Calu3 (cell line): ENCODE results near the gene EFR3B. TPM values are rescaled to one million over a fixed set of nuclear protein-coding genes. Genes with fewer than 3 reads are reported as not detected.
"Not testable (repeated sequence)": the region's sequence is repeated elsewhere in the genome, so short reads cannot be mapped to it uniquely, and the experiment has no call there.

Experiments used
- BruUV-seq: library from RNA; stranded (reverse); fragments of 400-500 nt; replicated peaks from 2 replicates; lab custom pipeline; 2021; lab: Mats Ljungman, UMichigan
- CTCF ChIA-PET: fragments of 300-600 bp; sonication (Branson Sonifier 250); formaldehyde crosslinking; loops from one replicate; lab custom pipeline; 2022; ENCODE audit warnings: antibody characterized with exemption; lab: Charles Lee
- DNase-seq: peaks from one replicate; pipeline ENCODE4 v3.0.0; 2022
- H3K27ac Mint-ChIP-seq: one replicate; pipeline ENCODE4 v1.8.0; 2022; ENCODE audit warnings: mixed read lengths; ENCODE audit not compliant: unreplicated experiment
- H3K27me3 Mint-ChIP-seq: one replicate; pipeline ENCODE4 v1.8.0; 2022; ENCODE audit warnings: mixed read lengths; ENCODE audit not compliant: unreplicated experiment
- H3K36me3 Mint-ChIP-seq: one replicate; pipeline ENCODE4 v1.8.0; 2022; ENCODE audit warnings: mild to moderate bottlenecking, moderate library complexity, mixed read lengths; ENCODE audit not compliant: insufficient read depth, unreplicated experiment
- H3K4me1 Mint-ChIP-seq: one replicate; pipeline ENCODE4 v1.8.0; 2022; ENCODE audit warnings: mild to moderate bottlenecking, low read depth, mixed read lengths; ENCODE audit not compliant: unreplicated experiment
- H3K4me3 Mint-ChIP-seq: one replicate; pipeline ENCODE4 v1.8.0; 2022; ENCODE audit warnings: mild to moderate bottlenecking, low read depth, moderate library complexity, mixed read lengths; ENCODE audit not compliant: unreplicated experiment
- H3K9me3 Mint-ChIP-seq: one replicate; pipeline ENCODE4 v1.8.0; 2022; ENCODE audit warnings: low read depth, mixed read lengths; ENCODE audit not compliant: unreplicated experiment
- intact Hi-C: fragments of 100-400 bp; cut with micrococcal nuclease; formaldehyde crosslinking; loops from one replicate; pipeline ENCODE4 v1.10.0; 2022; ENCODE audit not compliant: unreplicated experiment
- total RNA-seq: library from RNA; stranded (reverse); gene quantifications from 2 replicates; pipeline ENCODE4 v1.2.3, GENCODE V29; 2022
- TF ChIP-seq, protein P1 (sequence below): fragments of 200-600 bp; IDR thresholded peaks from one replicate; pipeline ENCODE4 v1.8.0; 2022; ENCODE audit warnings: antibody characterized with exemption; ENCODE audit not compliant: unreplicated experiment

The EFR3B gene
- total RNA-seq, 1 experiment from 2014 or later: 0.17 TPM

DNA sequence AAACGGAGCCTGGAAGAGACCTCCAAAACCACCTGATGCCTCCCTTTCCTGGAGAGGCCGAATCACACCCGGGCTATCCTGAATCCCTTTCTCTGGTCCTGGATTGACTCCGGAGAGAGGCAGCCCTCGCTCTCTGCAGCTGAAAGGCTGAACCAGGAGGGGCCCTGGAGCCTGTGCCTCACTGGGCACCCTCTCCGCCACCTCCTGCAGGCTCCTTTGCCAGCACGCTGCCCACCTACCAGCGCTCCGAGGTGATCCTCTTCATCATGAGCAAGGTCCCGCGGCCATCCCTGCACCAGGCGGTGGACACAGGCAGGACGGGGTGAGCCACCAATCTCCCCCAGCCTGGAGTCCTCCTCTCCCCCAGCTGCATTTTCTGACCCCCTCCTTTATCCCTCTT, 90.8 kb downstream of the EFR3B start:
- CTCF ChIA-PET: interaction anchor here (0.9 kb wide), 1 partner anchor 157 kb away, joined by 4 read pairs; no protein-coding TSS in a partner anchor
- BruUV-seq: no TSS peak
- no peak overlapping the region for H3K4me3 Mint-ChIP-seq
- H3K9me3 Mint-ChIP-seq: no peaks in the 10 kb centered on the region
- intact Hi-C loops: no loop called here
- no peak for DNase-seq
- H3K36me3 Mint-ChIP-seq: peaks cover 4% of the 10 kb centered on the region
- TF ChIP-seq, protein P1, sequence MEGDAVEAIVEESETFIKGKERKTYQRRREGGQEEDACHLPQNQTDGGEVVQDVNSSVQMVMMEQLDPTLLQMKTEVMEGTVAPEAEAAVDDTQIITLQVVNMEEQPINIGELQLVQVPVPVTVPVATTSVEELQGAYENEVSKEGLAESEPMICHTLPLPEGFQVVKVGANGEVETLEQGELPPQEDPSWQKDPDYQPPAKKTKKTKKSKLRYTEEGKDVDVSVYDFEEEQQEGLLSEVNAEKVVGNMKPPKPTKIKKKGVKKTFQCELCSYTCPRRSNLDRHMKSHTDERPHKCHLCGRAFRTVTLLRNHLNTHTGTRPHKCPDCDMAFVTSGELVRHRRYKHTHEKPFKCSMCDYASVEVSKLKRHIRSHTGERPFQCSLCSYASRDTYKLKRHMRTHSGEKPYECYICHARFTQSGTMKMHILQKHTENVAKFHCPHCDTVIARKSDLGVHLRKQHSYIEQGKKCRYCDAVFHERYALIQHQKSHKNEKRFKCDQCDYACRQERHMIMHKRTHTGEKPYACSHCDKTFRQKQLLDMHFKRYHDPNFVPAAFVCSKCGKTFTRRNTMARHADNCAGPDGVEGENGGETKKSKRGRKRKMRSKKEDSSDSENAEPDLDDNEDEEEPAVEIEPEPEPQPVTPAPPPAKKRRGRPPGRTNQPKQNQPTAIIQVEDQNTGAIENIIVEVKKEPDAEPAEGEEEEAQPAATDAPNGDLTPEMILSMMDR: no peak
- no peak overlapping the region for H3K27ac Mint-ChIP-seq
- H3K27me3 Mint-ChIP-seq: peaks cover 80% of the 10 kb centered on the region
- no peaks in the 10 kb centered on the region for H3K4me1 Mint-ChIP-seq

DNA sequence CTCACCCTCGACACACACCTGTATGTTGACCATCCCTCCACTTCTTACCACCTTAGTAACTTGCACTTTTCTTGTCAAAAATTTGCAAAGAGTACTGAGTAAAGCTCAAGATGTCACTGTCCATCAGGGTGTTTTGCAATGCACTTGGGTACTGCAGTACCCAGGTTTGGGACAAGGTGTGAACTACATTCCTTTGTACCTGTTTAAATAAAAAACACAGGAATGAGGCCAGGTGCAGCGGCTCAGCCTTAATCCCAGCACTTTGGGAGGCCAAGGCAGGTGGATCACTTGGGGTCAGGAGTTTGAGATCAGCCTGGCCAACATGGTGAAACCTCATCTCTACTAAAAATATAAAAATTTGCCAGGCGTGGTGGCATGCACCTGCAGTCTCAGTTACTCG, 98.7 kb downstream of the EFR3B start:
- CTCF ChIA-PET: interaction anchor here (0.8 kb wide), 1 partner anchor 165 kb away, joined by 3 read pairs; no protein-coding TSS in a partner anchor
- H3K4me1 Mint-ChIP-seq, H3K27ac Mint-ChIP-seq, intact Hi-C loops, H3K9me3 Mint-ChIP-seq, DNase-seq, BruUV-seq, H3K4me3 Mint-ChIP-seq, H3K36me3 Mint-ChIP-seq: not testable (repeated sequence)
- peaks cover 65% of the 10 kb centered on the region for H3K27me3 Mint-ChIP-seq

DNA sequence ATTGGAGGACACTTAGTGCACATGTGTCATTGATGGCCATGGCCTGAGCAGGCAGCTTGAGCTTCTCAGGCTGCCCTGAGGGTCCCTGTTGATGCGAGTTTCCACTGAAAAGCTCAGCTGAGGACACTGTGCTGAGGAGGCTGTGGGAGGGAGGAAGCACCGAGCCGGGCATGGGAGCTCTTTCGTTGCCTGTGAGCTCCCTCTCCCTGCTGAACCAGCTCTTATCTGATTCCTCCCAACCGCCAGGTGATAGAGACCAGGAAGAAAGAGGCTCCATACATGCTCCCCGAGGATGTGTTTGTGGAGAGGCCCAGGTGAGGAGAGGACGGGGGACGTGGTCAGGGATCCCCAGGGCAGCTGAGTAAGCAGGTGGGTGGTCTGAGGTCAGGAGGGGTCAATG, 99.2 kb downstream of the EFR3B start:
- intact Hi-C loops: no loop called here
- CTCF ChIA-PET: interaction anchor here (0.7 to 0.8 kb wide), 2 partner anchors 166 to 973 kb away, joined by 3 to 5 read pairs; no protein-coding TSS in a partner anchor
- TF ChIP-seq, protein P1: no peak
- no peaks in the 10 kb centered on the region for H3K36me3 Mint-ChIP-seq
- H3K4me1 Mint-ChIP-seq: no peaks in the 10 kb centered on the region
- no peak overlapping the region for H3K4me3 Mint-ChIP-seq
- H3K9me3 Mint-ChIP-seq: no peaks in the 10 kb centered on the region
- peaks cover 65% of the 10 kb centered on the region for H3K27me3 Mint-ChIP-seq
- no TSS peak for BruUV-seq
- H3K27ac Mint-ChIP-seq: no peak overlapping the region
- DNase-seq: no peak

DNA sequence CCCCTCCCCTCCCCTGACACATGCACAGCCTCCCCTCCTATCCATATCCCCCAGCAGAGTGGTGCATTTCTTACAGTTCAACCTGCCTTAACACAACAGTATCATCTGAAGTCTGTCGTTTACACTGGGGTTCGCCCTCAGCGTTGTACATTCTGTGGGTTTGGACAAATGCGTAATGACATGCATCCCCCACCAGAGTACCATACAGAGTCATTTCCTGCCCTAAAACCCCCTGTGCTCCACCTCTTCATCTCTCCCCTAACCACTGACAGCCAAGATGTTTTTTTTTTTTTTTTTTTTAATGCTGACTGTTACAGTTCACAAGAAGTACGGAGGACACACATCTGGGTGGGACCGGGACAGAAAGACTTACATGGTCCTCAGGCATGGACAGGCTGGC, 103.9 kb downstream of the EFR3B start:
- Mint-ChIP-seq H3K27me3 (peaks cover 40% of the 10 kb centered on the region), H3K36me3 (no peaks in the 10 kb centered on the region), H3K4me1 (no peaks in the 10 kb centered on the region), H3K9me3 (no peaks in the 10 kb centered on the region), H3K27ac (no peak overlapping the region), H3K4me3 (no peak overlapping the region)
- DNase-seq: no peak
- intact Hi-C loops: no loop called here
- CTCF ChIA-PET: interaction anchor here (0.7 kb wide), 1 partner anchor 76 kb away, joined by 7 read pairs; no protein-coding TSS in a partner anchor
- TF ChIP-seq, protein P1: no peak
- no TSS peak for BruUV-seq

DNA sequence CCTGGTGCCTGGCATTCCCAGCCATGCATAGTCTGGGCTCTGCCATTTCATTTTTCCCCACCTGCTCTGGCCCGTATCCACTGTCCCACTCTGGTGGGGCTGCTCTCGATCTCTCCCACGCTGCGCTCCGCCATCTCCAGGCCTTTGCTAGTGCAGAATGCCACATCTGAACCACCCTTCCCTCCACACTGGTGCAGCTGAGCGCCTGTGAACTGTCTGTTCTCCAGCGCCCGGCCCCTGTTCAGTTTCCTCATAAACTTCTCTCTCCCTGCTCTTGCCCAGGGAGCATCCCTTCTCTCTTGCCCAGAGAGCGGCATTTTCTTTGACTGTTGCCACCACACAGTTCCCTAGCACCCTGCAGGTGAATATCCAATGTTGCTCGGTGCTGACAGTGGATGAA, 105.0 kb downstream of the EFR3B start:
- Mint-ChIP-seq H3K4me3 (no peak overlapping the region), H3K27ac (no peak overlapping the region), H3K27me3 (peaks cover 37% of the 10 kb centered on the region), H3K9me3 (no peaks in the 10 kb centered on the region), H3K36me3 (no peaks in the 10 kb centered on the region), H3K4me1 (no peaks in the 10 kb centered on the region)
- CTCF ChIA-PET: no interaction called here
- no peak for DNase-seq
- TF ChIP-seq, protein P1: no peak
- intact Hi-C loops: no loop called here
- no TSS peak for BruUV-seq
